Hepatocyte (in vitro differentiated cells): ENCODE measurements around the gene PRR4.

Source experiments
- EZH2 ChIP-seq: fragments of 200-600 bp; sonication (generic); IDR thresholded peaks from 2 replicates; pipeline ENCODE4 v1.6.1; 2016; ENCODE audit warnings: antibody characterized with exemption, mild to moderate bottlenecking, borderline replicate concordance
- EZH2phosphoT487 ChIP-seq: fragments of 200-600 bp; sonication (generic); IDR thresholded peaks from one replicate; pipeline ENCODE4 v1.6.1; 2018; ENCODE audit warnings: antibody characterized with exemption, mild to moderate bottlenecking, low read depth, moderate library complexity; ENCODE audit not compliant: unreplicated experiment, severe bottlenecking
- TF ChIP-seq, protein P1 (sequence below): fragments of 200-600 bp; sonication (generic); IDR thresholded peaks from 2 replicates; pipeline ENCODE4 v1.5.1; 2016; ENCODE audit warnings: antibody characterized with exemption, mild to moderate bottlenecking; ENCODE audit not compliant: poor library complexity

DNA sequence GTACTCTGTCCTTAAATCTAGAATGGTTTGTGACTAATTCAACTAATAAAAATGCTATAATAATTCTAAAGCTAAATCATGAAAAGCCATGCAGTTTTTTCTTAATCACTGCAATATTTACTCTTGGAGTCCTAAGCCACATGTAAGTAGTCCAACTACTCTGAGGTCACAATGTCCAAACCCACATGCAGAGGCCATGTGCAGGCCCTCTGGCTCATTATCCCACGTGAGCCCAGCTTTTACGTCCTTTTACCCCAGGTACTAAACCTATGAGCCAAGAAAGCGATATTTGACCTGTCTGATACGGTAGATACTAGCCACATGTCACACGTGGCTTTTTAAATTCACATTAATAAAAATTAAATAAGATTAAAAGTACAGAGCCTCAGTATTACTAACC, 47.6 kb upstream of the PRR4 start:
- TF ChIP-seq, protein P1, sequence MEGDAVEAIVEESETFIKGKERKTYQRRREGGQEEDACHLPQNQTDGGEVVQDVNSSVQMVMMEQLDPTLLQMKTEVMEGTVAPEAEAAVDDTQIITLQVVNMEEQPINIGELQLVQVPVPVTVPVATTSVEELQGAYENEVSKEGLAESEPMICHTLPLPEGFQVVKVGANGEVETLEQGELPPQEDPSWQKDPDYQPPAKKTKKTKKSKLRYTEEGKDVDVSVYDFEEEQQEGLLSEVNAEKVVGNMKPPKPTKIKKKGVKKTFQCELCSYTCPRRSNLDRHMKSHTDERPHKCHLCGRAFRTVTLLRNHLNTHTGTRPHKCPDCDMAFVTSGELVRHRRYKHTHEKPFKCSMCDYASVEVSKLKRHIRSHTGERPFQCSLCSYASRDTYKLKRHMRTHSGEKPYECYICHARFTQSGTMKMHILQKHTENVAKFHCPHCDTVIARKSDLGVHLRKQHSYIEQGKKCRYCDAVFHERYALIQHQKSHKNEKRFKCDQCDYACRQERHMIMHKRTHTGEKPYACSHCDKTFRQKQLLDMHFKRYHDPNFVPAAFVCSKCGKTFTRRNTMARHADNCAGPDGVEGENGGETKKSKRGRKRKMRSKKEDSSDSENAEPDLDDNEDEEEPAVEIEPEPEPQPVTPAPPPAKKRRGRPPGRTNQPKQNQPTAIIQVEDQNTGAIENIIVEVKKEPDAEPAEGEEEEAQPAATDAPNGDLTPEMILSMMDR, result no peak
- TF ChIP-seq EZH2 (no peak), EZH2phosphoT487 (no peak)
